Transverse colon (tissue), 4 donors: ENCODE data around the gene ZNF366.
A peak's percentile ranks its signal among the peaks of the same experiment; 100 is the strongest.

Experiments used
- CTCF ChIP-seq, 5 experiments: fragments of 200-600 bp in 3 of 5; fragments of 450-650 bp in 2 of 5; sonication (generic) in 3 of 5; IDR thresholded peaks; 1 replicate in 2 of 5; 2 replicates in 3 of 5; pipeline ENCODE4 v1.5.1; 2016 to 2017; ENCODE audit warnings: antibody characterized with exemption in 5 of 5, inconsistent platforms in 3 of 5, mild to moderate bottlenecking in 2 of 5, moderate library complexity in 1 of 5
- POLR2A ChIP-seq: fragments of 450-650 bp; IDR thresholded peaks from one replicate; pipeline ENCODE4 v1.6.1; 2016; ENCODE audit warnings: antibody characterized with exemption, mild to moderate bottlenecking, moderate library complexity
- POLR2AphosphoS5 ChIP-seq, 3 donors: sonication (generic); formaldehyde crosslinking; IDR thresholded peaks; one replicate each; pipeline ENCODE4 v1.6.1; 2016; ENCODE audit warnings: antibody characterized with exemption in 3 of 3

- TF ChIP-seq CTCF (IDR thresholded peaks at IDR 0.05) (peak; percentile 46 to 66 (median 54)), POLR2A (no peak), POLR2AphosphoS5 (IDR thresholded peaks at IDR 0.05) (no peak)
These were observed 16.9 kb upstream of the ZNF366 start for GRCh38 chr5:72523960-72524582.
